GM19240 (cell line): ENCODE data around the gene SEPTIN8.

ENCODE experiments used
- DNase-seq: peaks from one replicate; pipeline ENCODE4 v3.0.0; 2011; ENCODE audit warnings: low spot score; ENCODE audit not compliant: insufficient read length

The SEPTIN8 gene

GRCh38 chr5:132750471-132751230 is 26.4 kb downstream of the SEPTIN8 start:
- no peak for DNase-seq

GRCh38 chr5:132749506-132749905 is 27.5 kb downstream of the SEPTIN8 start:
- no peak for DNase-seq

- no peak for DNase-seq
Measured at GRCh38 chr5:132748522-132749000, 28.5 kb downstream of the SEPTIN8 start.

- no peak for DNase-seq
Measured at GRCh38 chr5:132747616-132748440, 29.2 kb downstream of the SEPTIN8 start.

- DNase-seq: no peak
Measured at GRCh38 chr5:132746954-132747615, 30.0 kb downstream of the SEPTIN8 start, which contains the start of gene CCNI2. TSS of gene CCNI2 (plus strand) at chr5:132747426. CDS start at chr5:132747496, 70 bp downstream.

- DNase-seq: no peak
Measured at GRCh38 chr5:132746592-132746953, 30.5 kb downstream of the SEPTIN8 start.

GRCh38 chr5:132744659-132745058 is 32.4 kb downstream of the SEPTIN8 start:
- no peak for DNase-seq

- no peak for DNase-seq
Measured at GRCh38 chr5:132742626-132743025, 34.4 kb downstream of the SEPTIN8 start.

GRCh38 chr5:132742158-132742557 is 34.9 kb downstream of the SEPTIN8 start:
- DNase-seq: no peak

GRCh38 chr5:132739232-132739631 is 37.8 kb downstream of the SEPTIN8 start:
- no peak for DNase-seq

- DNase-seq: no peak
Measured at GRCh38 chr5:132737982-132738681, 38.9 kb downstream of the SEPTIN8 start.

GRCh38 chr5:132736853-132737833 is 39.9 kb downstream of the SEPTIN8 start, which contains the start of gene KIF3A:
TSS of gene KIF3A (minus strand) at chr5:132737546. CDS start at chr5:132737419, 127 bp downstream.
- peak; percentile 99 for DNase-seq

- no peak for DNase-seq
Measured at GRCh38 chr5:132734687-132735086, 42.4 kb downstream of the SEPTIN8 start.

GRCh38 chr5:132733499-132734148 is 43.4 kb downstream of the SEPTIN8 start:
- no peak for DNase-seq

- no peak for DNase-seq
Measured at GRCh38 chr5:132729896-132730295, 47.1 kb downstream of the SEPTIN8 start.

GRCh38 chr5:132725745-132726144 is 51.3 kb downstream of the SEPTIN8 start:
- DNase-seq: no peak

GRCh38 chr5:132718544-132719312 is 58.3 kb downstream of the SEPTIN8 start:
- DNase-seq: no peak

GRCh38 chr5:132714456-132715307 is 62.4 kb downstream of the SEPTIN8 start:
- no peak for DNase-seq
